ENCODE data around the gene FGFRL1.
"Not testable (repeated sequence)": the region's sequence is repeated elsewhere in the genome, so short reads cannot be mapped to it uniquely, and the experiment has no call there.

FGFRL1 gene

DNA sequence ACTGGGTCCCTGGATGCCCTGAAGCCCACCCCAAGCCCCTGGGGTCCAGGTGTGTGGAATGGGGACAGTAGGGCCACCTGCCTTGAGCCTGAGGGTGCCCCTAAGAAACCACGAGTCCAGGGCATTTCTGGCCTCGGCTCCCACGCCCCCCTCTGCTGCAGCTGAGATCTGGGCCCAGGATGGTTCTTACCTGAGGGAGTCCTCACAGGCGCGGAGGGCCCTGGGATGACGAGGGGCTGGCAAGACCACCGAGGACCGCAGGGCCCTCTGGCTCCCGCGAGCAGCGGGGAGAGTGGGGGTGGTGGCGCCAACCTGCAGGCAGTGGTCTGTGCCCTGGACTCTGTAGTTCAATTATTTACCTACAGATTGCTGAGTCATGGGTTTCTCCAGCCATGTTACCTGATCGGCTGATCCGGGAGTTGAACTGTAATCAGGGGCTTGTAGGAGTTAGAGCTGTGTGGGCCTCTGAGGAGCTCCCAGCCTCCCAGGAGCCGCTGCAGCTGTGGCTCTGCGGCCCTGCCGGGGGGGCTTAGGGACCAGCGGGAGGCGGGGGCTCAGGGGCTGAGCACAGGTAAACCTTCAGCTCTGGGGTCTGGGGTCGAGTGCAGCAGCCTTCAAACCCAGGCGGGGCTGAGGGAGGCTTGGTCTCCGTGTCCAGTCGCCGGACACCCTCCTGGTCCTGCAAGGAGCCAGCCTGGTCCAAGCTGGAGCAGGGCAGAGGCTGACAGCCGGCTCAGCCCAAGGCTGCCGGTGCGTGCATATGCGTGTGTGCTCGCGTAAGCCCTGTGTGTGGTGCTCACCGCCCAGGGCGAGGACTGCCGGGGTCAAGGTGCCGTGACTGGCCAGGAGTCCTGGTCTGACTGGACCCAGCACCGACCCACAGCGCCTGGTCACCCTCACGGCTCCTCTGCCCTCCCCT, 18.1 kb upstream of the FGFRL1 start, which contains the start of gene SLC26A1:
TSS of gene SLC26A1 (minus strand) at position 294 of the 919 bp plus-strand sequence. CDS start 1,701 bp downstream, outside the sequence.
- DNase-seq: no peak

- DNase-seq: no peak
Observed at GRCh38 chr4:995311-996026, 16.0 kb upstream of the FGFRL1 start.

DNA sequence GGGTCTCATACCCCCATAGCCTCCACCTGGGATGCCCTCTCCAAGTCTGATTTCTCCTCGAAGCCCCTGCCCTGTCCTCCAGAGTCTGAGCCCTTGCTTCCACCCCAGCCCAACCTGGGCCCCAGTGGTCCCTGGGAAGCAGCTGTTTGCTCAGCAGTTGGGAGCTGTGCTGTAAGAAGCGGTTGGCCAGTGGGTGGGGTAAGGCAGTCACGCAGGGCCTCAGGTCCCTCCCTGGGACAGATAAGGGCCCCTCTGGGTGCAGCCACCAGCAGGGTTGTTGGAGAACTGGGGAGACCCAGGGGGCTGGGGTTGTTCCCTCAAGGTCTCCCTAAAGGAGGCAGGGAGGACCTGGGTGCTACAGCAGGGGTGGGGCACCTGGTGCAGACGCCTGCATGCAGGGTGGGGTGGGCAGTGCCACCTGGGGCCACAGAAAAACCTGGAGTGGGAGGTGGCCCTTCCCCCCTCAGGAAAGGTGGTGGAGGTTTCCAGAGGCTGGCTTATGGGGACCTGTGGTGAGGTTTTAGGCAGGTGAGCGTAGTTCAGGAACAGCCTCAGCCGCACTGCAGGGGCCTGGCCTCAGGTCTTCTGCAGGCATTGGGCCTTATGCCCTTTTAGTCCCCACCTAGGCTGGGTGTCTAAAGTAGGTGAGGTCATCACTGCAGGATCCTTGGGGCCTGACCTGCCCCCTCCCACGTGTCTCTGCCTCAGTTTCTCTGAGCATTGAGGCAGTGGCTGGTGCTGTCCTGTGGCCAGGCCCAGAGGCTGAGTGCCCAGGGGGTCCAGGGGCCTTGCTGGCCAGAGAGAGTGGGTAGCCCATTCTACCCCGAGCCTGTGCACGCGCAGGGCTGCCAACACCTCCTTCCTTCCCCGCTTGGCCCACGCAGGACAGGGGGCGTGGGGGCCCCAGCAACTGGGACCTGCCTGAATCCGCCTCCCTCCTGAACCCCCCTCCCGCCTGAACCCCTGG, 15.1 kb upstream of the FGFRL1 start:
- DNase-seq: no peak

DNA sequence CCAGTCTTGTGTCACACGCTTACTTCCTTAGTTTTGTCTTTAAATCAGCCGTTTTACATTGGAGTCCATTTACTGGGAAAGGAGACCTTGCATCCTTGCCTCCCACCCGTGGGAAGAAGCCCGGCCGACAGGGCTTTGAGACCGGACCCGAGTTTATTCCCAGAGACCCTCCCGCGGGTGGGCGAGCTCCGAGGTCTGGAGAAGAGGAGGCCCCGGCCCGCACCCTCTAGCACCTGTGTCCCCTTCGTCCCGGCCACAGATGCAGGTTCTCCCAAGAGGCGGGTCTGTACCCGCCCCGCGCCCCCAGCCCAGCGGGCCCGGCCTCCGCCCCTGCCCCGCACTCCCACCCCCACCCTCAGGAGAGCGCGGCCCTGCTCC, 14.4 kb upstream of the FGFRL1 start:
- DNase-seq: no peak

- no peak for DNase-seq
Observed at GRCh38 chr4:997375-998071, 13.9 kb upstream of the FGFRL1 start.

DNA sequence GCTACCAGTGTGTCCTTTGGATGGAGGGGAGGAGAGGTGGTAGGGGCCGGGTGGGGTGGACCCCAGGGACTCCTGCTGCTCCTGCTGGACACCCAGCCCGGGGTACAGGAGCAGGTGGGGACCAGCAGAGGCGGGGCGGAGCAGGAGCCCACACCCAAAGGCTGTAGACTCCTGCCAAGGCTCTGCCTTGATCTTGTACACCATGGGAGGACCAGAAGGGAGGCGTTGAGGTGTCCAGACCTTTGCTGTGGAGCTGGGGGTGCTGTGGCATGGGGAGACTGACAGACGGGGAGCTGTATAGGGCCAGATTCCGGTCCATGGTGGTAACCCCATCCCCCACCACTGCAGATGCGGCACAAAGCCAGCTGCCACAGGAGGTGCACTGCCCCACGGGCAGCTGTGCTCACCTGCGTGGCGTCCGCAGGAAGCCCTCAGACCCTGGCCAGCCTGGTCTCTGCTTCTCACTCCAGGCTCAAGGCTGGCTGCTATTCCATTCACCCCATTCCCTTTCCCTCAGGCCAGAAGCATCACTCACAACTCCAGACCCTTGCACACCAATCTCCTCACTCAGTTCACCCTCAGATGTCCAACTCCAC, 13.2 kb upstream of the FGFRL1 start:
- DNase-seq: no peak

DNA sequence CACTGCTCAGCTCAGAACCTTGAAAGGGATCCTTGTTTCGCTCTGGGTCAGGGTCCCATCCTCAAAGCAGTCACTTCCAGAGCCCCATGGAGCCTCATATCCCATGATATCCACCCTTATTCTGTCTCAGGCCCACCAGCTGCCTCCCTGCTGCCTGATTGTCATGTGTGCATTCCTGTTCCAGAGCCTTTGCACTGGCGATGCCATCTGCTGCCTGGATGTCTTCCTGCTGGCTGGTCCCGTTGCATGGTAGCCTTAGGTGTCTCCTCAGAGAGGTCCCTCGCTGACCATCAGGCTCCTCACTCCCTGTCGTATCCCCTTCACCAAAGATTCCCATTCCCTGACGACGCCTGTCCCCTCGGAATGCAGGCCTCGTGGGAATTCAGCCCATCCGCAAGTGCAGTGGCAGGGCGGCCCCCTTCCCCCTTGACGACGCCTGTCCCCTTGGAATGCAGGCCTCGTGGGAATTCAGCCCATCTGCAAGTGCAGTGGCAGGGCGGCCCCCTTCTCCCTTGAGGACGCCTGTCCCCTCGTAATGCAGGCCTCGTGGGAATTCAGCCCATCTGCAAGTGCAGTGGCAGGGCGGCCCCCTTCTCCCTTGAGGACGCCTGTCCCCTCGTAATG, 12.1 kb upstream of the FGFRL1 start:
- not testable (repeated sequence) for DNase-seq

DNA sequence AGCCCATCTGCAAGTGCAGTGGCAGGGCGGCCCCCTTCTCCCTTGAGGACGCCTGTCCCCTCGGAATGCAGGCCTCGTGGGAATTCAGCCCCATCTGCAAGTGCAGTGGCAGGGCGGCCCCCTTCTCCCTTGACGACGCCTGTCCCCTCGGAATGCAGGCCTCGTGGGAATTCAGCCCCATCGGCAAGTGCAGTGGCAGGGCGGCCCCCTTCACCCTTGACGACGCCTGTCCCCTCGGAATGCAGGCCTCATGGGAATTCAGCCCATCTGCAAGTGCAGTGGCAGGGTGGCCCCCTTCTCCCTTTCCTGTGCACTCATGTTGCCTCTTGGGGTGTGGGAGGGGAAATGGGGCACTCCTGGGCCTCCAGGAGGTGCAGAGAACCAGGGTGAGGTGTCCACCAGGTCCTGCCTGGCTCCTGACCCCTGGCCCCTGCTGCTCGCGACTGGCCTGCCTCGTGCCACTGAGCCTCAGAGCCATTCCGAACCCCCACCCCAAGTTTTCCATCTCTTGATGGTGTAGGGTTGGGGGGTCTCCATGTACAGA, 11.5 kb upstream of the FGFRL1 start:
- DNase-seq: no peak

DNA sequence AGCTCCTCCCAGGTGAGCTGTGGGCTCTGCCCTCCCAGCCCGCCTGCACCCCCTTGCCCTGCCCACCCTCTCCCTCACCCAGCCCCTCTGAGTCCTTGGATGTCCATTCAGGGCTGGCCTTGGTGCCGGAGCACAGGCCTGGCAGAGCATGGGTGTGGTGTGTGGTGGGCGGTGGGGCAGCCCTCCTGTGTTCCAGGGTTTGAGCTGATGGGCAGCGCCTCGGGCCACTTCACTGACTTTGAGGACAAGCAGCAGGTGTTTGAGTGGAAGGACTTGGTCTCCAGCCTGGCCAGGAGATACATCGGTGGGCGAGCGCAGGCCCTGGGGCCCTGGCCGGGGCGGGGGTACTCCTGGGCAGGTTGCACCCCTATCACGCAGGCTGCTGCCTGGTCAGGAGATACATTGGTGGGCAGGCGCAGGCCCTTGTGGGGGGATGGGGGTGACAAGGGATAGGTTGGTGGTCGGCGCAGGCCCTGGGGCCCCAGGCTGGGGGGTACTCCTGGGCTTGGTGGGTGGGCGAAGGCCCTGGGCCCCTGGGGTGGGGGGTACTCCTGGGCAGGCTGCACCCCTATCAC, 10.7 kb upstream of the FGFRL1 start:
- DNase-seq: no peak

DNA sequence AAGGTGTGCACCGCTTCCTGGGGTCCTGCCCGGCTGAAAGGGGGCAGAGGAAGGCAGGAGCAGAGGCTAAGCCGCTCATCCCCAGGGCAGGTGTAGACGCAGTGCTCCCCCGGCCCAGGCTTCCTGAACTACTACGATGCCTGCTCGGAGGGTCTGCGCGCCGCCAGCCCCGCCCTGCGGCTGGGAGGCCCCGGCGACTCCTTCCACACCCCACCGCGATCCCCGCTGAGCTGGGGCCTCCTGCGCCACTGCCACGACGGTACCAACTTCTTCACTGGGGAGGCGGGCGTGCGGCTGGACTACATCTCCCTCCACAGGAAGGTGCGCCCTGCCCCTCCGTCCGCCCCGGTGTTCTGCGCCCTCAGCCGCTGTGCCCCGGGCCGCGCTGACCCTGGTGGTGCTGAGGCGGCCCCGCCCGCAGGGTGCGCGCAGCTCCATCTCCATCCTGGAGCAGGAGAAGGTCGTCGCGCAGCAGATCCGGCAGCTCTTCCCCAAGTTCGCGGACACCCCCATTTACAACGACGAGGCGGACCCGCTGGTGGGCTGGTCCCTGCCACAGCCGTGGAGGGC, 9.8 kb upstream of the FGFRL1 start:
- DNase-seq: no peak

DNA sequence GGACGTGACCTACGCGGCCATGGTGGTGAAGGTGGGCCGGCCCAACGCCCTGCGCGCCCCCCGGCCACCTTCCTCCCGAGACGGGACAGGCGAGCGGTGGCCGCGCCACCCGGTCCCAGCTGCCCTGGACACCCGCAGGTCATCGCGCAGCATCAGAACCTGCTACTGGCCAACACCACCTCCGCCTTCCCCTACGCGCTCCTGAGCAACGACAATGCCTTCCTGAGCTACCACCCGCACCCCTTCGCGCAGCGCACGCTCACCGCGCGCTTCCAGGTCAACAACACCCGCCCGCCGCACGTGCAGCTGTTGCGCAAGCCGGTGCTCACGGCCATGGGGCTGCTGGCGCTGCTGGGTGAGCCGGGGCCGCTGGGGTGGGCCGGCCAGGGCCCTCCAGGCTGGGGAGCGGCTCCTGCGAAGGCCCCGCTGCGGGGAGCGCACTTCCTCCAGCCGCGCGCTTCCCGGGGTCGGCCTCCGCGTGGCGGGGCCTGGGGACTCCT, 9.2 kb upstream of the FGFRL1 start:
- no peak for DNase-seq

GRCh38 chr4:1002631-1003251, 8.7 kb upstream of the FGFRL1 start:
- DNase-seq: no peak

- no peak for DNase-seq
Observed at GRCh38 chr4:1003271-1004070, 8.0 kb upstream of the FGFRL1 start.

DNA sequence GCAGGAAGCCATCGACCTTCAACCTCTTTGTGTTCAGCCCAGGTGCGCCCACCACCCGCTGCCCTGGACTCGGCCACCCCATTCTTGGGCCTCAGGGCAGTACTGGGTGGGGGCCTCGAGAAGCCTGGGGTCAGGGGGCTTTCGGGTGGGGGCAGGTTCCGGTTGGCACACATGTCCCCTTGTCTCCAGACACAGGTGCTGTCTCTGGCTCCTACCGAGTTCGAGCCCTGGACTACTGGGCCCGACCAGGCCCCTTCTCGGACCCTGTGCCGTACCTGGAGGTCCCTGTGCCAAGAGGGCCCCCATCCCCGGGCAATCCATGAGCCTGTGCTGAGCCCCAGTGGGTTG, 7.4 kb upstream of the FGFRL1 start:
- DNase-seq: no peak

DNA sequence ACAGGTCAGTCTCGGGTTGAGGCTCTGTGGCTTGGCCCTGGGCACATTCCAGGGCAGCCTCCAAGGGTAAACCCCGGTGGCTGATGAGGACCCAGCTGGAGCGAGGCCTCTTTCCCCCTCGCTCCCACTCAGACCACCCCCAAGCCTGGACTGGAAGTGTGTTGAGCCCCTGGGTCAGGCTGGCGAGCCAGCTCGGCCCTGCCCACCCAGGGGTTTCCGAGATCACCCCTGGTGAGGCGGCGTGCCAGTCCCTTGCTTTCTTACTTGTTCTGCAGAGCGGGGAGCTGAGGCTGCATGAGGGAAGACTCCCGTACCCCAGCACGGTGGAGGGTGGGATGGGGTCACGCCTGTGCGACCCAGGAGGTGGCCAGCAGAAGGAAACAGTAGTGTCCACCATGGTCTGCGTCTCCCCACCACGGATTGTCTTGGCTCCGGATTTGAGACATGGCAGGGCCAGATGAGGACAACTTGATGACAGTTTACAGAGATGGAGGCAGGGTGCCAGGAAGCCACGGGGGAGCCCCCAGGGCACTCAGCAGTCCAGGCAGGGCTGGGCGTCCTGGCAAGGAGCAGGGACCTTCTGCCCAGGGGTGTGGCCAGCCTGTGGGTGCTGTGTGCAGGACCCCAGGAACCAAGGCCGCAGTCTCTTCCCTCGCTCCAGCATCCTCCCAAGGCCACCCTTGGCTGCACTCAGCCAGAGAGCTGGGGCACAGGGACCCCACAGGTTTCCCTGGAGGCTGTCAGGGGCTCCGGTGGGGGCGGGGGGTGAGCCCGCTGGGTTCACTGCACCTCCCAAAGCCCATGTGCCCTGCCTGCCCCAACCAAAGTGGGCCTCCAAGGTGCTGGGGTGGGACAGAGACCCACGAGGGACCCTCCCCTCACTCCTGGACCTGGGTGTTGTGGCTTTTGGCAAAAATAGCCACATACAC, 6.6 kb upstream of the FGFRL1 start:
- no peak for DNase-seq

- DNase-seq: no peak
Observed at GRCh38 chr4:1006856-1007255, 4.6 kb upstream of the FGFRL1 start.

- DNase-seq: no peak
Observed at GRCh38 chr4:1008840-1009541, 2.4 kb upstream of the FGFRL1 start.

Measured in NCI-H187 (cell line).